H1 (cell line): ENCODE measurements around the gene GAB2. TPM values are rescaled to one million over a fixed set of nuclear protein-coding genes. Genes with fewer than 3 reads are reported as not detected.

ENCODE experiments used
- CTCF ChIA-PET: fragments of 300-600 bp; sonication (Branson Sonifier 250); formaldehyde crosslinking; loops from one replicate; lab custom pipeline; 2021; ENCODE audit not compliant: partially characterized antibody; lab: Charles Lee
- POLR2A ChIA-PET: fragments of 300-600 bp; sonication (Branson Sonifier 250); formaldehyde crosslinking; loops from one replicate; lab custom pipeline; 2021; ENCODE audit warnings: inconsistent platforms; ENCODE audit not compliant: partially characterized antibody; lab: Charles Lee
- DNase-seq, 2 experiments: peaks; one replicate each; pipeline versions ENCODE4 v3.0.0 to v3.0.0-alpha.2; 2010 to 2022; ENCODE audit warnings: low spot score in 2 of 2, low read depth in 1 of 2, mixed read lengths in 1 of 2
- FAIRE-seq: peaks from 2 replicates; lab custom pipeline; 2011; peaks lifted over from hg19 to GRCh38; lab: Jason Lieb, UNC
- H2AFZ ChIP-seq: 2 replicates; pipeline ENCODE4 v1.8.1; 2012; ENCODE audit warnings: low read length, inconsistent platforms
- H2AK5ac ChIP-seq: 2 replicates; pipeline ENCODE4 v1.6.1; 2013; ENCODE audit warnings: low read depth, low read length
- H2BK120ac ChIP-seq: replicated peaks from 2 replicates; pipeline ENCODE3; 2013; ENCODE audit warnings: low read depth, low read length, inconsistent platforms
- H2BK12ac ChIP-seq: 2 replicates; pipeline ENCODE4 v1.6.1; 2013; ENCODE audit warnings: low read depth, low read length
- H2BK15ac ChIP-seq: 2 replicates; pipeline ENCODE4 v1.6.1; 2013; ENCODE audit warnings: low read length
- H2BK20ac ChIP-seq: 2 replicates; pipeline ENCODE4 v1.6.1; 2013; ENCODE audit warnings: low read length
- H2BK5ac ChIP-seq: 2 replicates; pipeline ENCODE4 v1.6.1; 2013; ENCODE audit warnings: low read depth, low read length
- H3K14ac ChIP-seq: 2 replicates; pipeline ENCODE4 v1.6.1; 2013; ENCODE audit warnings: inconsistent platforms; ENCODE audit not compliant: insufficient read length
- H3K18ac ChIP-seq: 2 replicates; pipeline ENCODE4 v1.6.1; 2013; ENCODE audit warnings: low read length; ENCODE audit errors: extremely low read depth
- H3K23ac ChIP-seq: 2 replicates; pipeline ENCODE4 v1.6.1; 2013; ENCODE audit warnings: inconsistent platforms; ENCODE audit not compliant: insufficient read length
- H3K23me2 ChIP-seq: 2 replicates; pipeline ENCODE4 v1.6.1; 2013; ENCODE audit warnings: low read depth, low read length
- H3K27ac ChIP-seq: 2 replicates; pipeline ENCODE4 v1.6.1; 2011; ENCODE audit warnings: low read depth, low read length, inconsistent platforms
- H3K27me3 ChIP-seq, 4 experiments: replicated peaks in 1 of 4; 1 replicate in 1 of 4; 2 replicates in 3 of 4; pipeline versions ENCODE4 v1.6.1 to v1.8.1; 2011 to 2013; ENCODE audit warnings: low read length in 3 of 4, mild to moderate bottlenecking in 3 of 4, inconsistent platforms in 2 of 4, mixed read lengths in 2 of 4, moderate library complexity in 1 of 4; ENCODE audit not compliant: control insufficient read depth in 3 of 4, insufficient read depth in 3 of 4; ENCODE audit errors: extremely low read depth in 1 of 4
- H3K36me3 ChIP-seq, 4 experiments: 2 replicates each; pipeline versions ENCODE4 v1.6.1 to v1.8.1; 2011 to 2013; ENCODE audit warnings: mild to moderate bottlenecking in 4 of 4, low read length in 3 of 4, moderate library complexity in 2 of 4, control low read depth in 1 of 4, inconsistent platforms in 1 of 4; ENCODE audit not compliant: insufficient read depth in 4 of 4, control insufficient read depth in 2 of 4
- H3K4ac ChIP-seq: replicated peaks from 2 replicates; pipeline ENCODE3; 2013; ENCODE audit warnings: low read length, low read depth, mixed read lengths, inconsistent platforms; ENCODE audit not compliant: insufficient read length
- H3K4me1 ChIP-seq, 4 experiments: replicated peaks in 1 of 4; 1 replicate in 1 of 4; 2 replicates in 3 of 4; pipeline versions ENCODE4 v1.6.1 to v1.8.1; 2011 to 2013; ENCODE audit warnings: low read length in 3 of 4, inconsistent platforms in 2 of 4, mixed read lengths in 1 of 4; ENCODE audit not compliant: insufficient read depth in 4 of 4, control insufficient read depth in 3 of 4
- H3K4me2 ChIP-seq, 2 experiments: 2 replicates each; pipeline versions ENCODE4 v1.6.1 to v1.8.1; 2011 to 2013; ENCODE audit warnings: low read depth in 2 of 2, low read length in 2 of 2, control low read depth in 1 of 2, inconsistent platforms in 1 of 2, mild to moderate bottlenecking in 1 of 2; ENCODE audit not compliant: insufficient read depth in 1 of 2
- H3K4me3 ChIP-seq, 4 experiments: fragments of 200-600, 300-600 bp in 1 of 4; sonication (generic), shearing (Covaris generic), sonication (Bioruptor Twin) in 1 of 4; 2 replicates each; pipeline versions ENCODE4 v1.5.1 to v1.8.1; 2011 to 2016; ENCODE audit warnings: low read length in 4 of 4, low read depth in 3 of 4, control low read depth in 2 of 4, inconsistent platforms in 2 of 4, mild to moderate bottlenecking in 2 of 4, mixed read lengths in 1 of 4, moderate library complexity in 1 of 4; ENCODE audit not compliant: insufficient read depth in 2 of 4; ENCODE audit errors: extremely low read depth in 1 of 4
- H3K56ac ChIP-seq: replicated peaks from 2 replicates; pipeline ENCODE3; 2013; ENCODE audit warnings: low read depth, mild to moderate bottlenecking, mixed read lengths, low read length, inconsistent platforms; ENCODE audit not compliant: insufficient read length
- H3K79me1 ChIP-seq: 2 replicates; pipeline ENCODE4 v1.6.1; 2013; ENCODE audit warnings: low read depth, low read length, control low read depth
- H3K79me2 ChIP-seq, 2 experiments: 2 replicates each; pipeline versions ENCODE4 v1.6.1 to v1.8.1; 2012 to 2013; ENCODE audit warnings: low read length in 2 of 2, mild to moderate bottlenecking in 2 of 2, inconsistent platforms in 1 of 2; ENCODE audit not compliant: insufficient read depth in 2 of 2, control insufficient read depth in 1 of 2
- H3K9ac ChIP-seq, 4 experiments: replicated peaks in 1 of 4; 1 replicate in 1 of 4; 2 replicates in 3 of 4; pipeline versions ENCODE4 v1.6.1 to v1.8.1; 2011 to 2013; ENCODE audit warnings: low read depth in 3 of 4, low read length in 3 of 4, control low read depth in 2 of 4, mild to moderate bottlenecking in 2 of 4, moderate library complexity in 2 of 4, inconsistent platforms in 1 of 4; ENCODE audit errors: extremely low read depth in 1 of 4
- H3K9me3 ChIP-seq, 2 experiments: 2 replicates each; pipeline versions ENCODE4 v1.6.1 to v1.8.1; 2012 to 2013; ENCODE audit warnings: mild to moderate bottlenecking in 2 of 2, moderate library complexity in 2 of 2, control low read depth in 1 of 2, inconsistent platforms in 1 of 2, low read depth in 1 of 2, low read length in 1 of 2, mixed read lengths in 1 of 2; ENCODE audit not compliant: insufficient read depth in 2 of 2
- H4K20me1 ChIP-seq, 2 experiments: replicated peaks in 1 of 2; 2 replicates each; pipeline versions ENCODE3 to v1.8.1; 2011 to 2013; ENCODE audit warnings: inconsistent platforms in 2 of 2, low read length in 2 of 2, mild to moderate bottlenecking in 1 of 2; ENCODE audit not compliant: insufficient read depth in 2 of 2, control insufficient read depth in 1 of 2
- H4K5ac ChIP-seq: 2 replicates; pipeline ENCODE4 v1.6.1; 2013; ENCODE audit warnings: low read length, low read depth, mixed read lengths, inconsistent platforms; ENCODE audit not compliant: insufficient read length
- H4K8ac ChIP-seq: 2 replicates; pipeline ENCODE4 v1.8.0; 2013; ENCODE audit warnings: mild to moderate bottlenecking, moderate library complexity, low read length, inconsistent platforms; ENCODE audit not compliant: insufficient read depth; ENCODE audit errors: extremely low read depth
- H4K91ac ChIP-seq: replicated peaks from 2 replicates; pipeline ENCODE3; 2013; ENCODE audit warnings: low read length, mixed read lengths, inconsistent platforms; ENCODE audit not compliant: insufficient read length
- KDM4A ChIP-seq: IDR thresholded peaks from one replicate; pipeline ENCODE4 v1.7.1; 2012; ENCODE audit warnings: low read depth, mild to moderate bottlenecking, moderate library complexity, low read length, inconsistent platforms; ENCODE audit not compliant: severe bottlenecking
- WGBS, 2 experiments: shearing (Covaris generic) in 1 of 2; methylation state at CpG; one replicate each; pipeline versions ENCODE4 v1.1.6 to v1.1.7; 2013 to 2015; ENCODE audit warnings: low lambda C conversion rate in 2 of 2, mixed read lengths in 2 of 2, inconsistent platforms in 1 of 2, low coverage in 1 of 2, missing lambda C conversion rate in 1 of 2; ENCODE audit not compliant: insufficient replicate concordance in 2 of 2, insufficient coverage in 1 of 2, insufficient read length in 1 of 2; ENCODE audit errors: extremely low coverage in 1 of 2, missing lambda C conversion rate in 1 of 2; 5-methylcytosine and 5-hydroxymethylcytosine counted together
- polyA plus RNA-seq, 7 experiments: library from polyadenylated mRNA; depleted of rRNA in 3 of 7; stranded (reverse) in 5 of 7; unstranded in 2 of 7; fragments of >200 nt in 5 of 7; fragments of 200-250 nt in 2 of 7; gene quantifications; 1 replicate in 5 of 7; 2 replicates in 1 of 7; 4 replicates in 1 of 7; pipeline versions ENCODE4 v1.2.1 to v1.2.3, GENCODE V29; 2011 to 2013; ENCODE audit warnings: missing spikeins in 2 of 7, mixed read lengths in 2 of 7
- total RNA-seq: library from RNA; stranded (reverse); fragmentation: NEBNext Ultra II Directional; extraction: Animal tissue kit (Norgen Biotek cat#: 25700); gene quantifications from 2 replicates; pipeline ENCODE4 v1.2.1, GENCODE V29; 2021

Gene GAB2
- total and polyA plus RNA-seq, 2 of the 8 experiments (the other 6 are each of a cell fraction or from before 2014, with no cell fraction given) = 6.3 to 14.0 TPM

DNA sequence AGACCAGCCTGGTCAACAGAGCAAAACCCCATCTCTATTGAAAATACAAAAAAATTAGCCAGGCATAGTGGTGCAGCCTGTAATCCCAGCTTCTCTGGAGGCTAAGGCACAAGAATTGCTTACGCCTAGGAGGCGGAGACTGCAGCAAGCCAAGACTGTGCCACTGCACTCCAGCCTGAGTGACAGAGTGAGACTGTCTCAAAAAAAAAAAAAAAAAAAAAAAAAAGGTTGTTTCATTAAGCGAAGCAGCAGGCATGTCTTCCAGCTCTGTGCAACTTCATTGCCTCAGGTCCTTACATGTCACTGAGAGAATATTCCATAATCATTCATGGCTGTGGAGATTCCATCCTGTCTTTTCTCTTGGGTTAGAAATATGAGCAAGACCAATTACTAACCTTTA is 16.9 kb downstream of the GAB2 start:
- no peak overlapping the region for H3K18ac ChIP-seq
- no peak overlapping the region for H3K23ac ChIP-seq
- H3K56ac ChIP-seq = no peak overlapping the region
- no peak overlapping the region for H3K9ac ChIP-seq
- H2BK15ac ChIP-seq = no peak overlapping the region
- H3K4me3 ChIP-seq = no peak overlapping the region
- POLR2A ChIA-PET = no interaction called here
- no peak overlapping the region for H3K14ac ChIP-seq
- DNase-seq = no peak
- no peak overlapping the region for H2AFZ ChIP-seq
- H3K27ac ChIP-seq = no peak overlapping the region
- peaks cover 2 to 12% of the 10 kb centered on the region in 2 experiments for H4K20me1 ChIP-seq
- CTCF ChIA-PET = interaction anchor here (1.0 kb wide), 1 partner anchor 164 kb away, joined by 6 read pairs; no protein-coding TSS in a partner anchor
- no peaks in the 10 kb centered on the region for H3K9me3 ChIP-seq
- H3K79me1 ChIP-seq = no peaks in the 10 kb centered on the region
- H2AK5ac ChIP-seq = no peak overlapping the region
- no peak overlapping the region for H3K4me2 ChIP-seq
- H4K91ac ChIP-seq = no peak overlapping the region
- WGBS, 2 experiments = 92% methylated on average over 3 of the region's 3 CpGs; no CpG with 5 or more reads in 1 of the 2 experiments
- H4K8ac ChIP-seq = no peak overlapping the region
- FAIRE-seq = no peak
- no peak for TF ChIP-seq KDM4A
- TF ChIP-seq, all 59 proteins: peak for 0
- peaks cover 0 to 6% (median 4%) of the 10 kb centered on the region in 4 experiments; a peak in 2 of 7 replicates for H3K27me3 ChIP-seq
- H2BK120ac ChIP-seq = no peak overlapping the region
- H2BK20ac ChIP-seq = no peak overlapping the region
- no peak overlapping the region for H2BK5ac ChIP-seq
- no peaks in the 10 kb centered on the region for H3K36me3 ChIP-seq
- no peaks in the 10 kb centered on the region for H3K23me2 ChIP-seq
- H2BK12ac ChIP-seq = no peak overlapping the region
- no peak overlapping the region for H3K4ac ChIP-seq
- H4K5ac ChIP-seq = no peak overlapping the region
- H3K79me2 ChIP-seq = no peaks in the 10 kb centered on the region
- H3K4me1 ChIP-seq = peaks cover 0 to 6% (median 5%) of the 10 kb centered on the region in 4 experiments; a peak in 4 of 7 replicates
